Amygdala (tissue), 56 donors: Measurements from ENCODE around the gene FBXL19.

ENCODE experiments used
- DNase-seq, 56 donors: peaks; one replicate each; lab custom pipeline; 2025; lab: John Stamatoyannopoulos, UW

Gene FBXL19

GRCh38 chr16:30958175-30959079 lies 35.1 kb downstream of the FBXL19 start:
- DNase-seq = peak in 21 of 56 donors; percentile 25 to 77 (median 51)

DNA sequence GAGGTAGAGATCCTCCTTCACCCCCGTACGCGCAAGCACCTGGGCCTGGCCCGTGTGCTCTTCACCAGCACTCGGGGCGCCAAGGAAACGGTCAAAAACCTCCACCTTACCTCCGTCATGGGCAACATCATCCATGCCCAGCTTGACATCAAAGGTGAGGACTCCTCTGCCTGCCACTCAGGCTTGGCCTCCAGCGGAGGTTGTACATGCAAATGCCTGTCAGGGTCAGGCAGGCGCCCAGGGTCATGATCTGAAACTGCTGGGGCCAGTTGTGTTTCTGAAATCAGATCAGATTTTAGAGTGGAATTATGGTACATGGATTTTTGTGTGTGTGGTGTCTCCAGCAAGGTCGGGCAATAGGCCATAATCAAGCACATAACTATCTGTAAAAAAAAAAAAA lies 38.0 kb downstream of the FBXL19 start:
- no peak for DNase-seq

DNA sequence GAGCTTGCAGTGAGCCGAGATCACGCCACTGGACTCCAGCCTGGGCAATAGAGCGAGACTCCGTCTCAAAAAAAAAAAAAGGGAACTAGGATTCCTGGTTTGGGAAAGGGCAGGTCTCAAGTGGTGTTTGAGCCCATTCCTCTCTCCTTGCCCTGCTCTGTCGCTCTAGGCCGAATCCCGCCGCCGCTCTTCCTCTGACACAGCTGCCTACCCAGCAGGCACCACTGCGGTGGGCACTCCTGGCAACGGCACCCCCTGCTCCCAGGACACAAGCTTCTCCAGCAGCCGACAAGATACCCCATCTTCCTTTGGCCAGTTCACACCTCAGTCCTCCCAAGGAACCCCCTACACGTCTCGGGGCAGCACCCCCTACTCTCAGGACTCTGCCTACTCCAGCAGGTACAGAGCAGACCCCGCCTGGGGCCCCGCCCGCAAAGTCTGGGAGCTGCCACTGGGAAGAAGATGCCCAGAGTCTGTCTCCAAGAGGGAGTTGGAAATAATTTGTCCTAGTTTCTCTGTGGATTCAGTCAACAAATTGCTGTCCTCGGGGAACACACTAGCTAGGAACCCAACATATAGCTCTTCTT lies 40.6 kb downstream of the FBXL19 start:
- DNase-seq = no peak

DNA sequence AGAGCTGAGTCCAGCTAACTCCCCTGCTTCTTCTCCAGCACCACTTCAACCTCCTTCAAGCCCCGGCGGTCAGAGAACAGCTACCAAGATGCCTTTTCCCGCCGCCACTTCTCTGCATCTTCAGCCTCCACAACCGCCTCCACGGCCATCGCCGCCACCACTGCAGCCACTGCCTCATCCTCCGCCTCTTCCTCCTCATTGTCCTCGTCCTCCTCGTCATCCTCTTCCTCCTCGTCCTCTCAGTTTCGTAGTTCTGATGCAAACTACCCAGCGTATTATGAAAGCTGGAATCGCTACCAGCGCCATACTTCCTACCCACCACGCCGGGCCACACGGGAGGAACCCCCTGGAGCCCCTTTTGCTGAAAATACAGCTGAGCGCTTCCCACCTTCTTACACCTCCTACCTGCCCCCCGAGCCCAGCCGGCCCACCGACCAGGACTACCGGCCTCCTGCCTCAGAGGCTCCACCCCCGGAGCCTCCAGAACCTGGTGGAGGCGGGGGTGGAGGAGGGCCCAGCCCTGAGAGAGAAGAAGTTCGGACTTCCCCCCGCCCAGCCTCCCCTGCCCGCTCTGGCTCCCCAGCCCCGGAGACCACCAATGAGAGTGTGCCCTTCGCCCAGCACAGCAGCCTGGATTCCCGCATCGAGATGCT lies 41.3 kb downstream of the FBXL19 start:
- no peak for DNase-seq

DNA sequence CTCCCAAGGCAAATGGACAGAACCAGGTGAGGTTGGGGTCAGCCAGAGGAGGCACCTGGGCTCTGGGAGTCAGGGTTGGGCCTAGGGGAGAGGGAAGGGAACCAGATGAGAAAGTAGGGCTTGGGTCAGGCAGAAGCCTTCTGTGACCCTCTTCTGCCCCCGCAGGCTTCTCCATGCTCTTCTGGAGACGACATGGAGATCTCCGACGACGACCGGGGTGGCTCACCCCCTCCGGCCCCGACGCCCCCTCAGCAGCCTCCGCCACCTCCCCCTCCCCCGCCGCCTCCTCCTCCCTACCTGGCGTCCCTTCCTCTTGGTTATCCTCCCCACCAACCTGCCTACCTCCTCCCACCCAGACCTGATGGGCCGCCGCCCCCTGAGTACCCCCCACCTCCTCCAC lies 42.1 kb downstream of the FBXL19 start:
- no peak for DNase-seq

DNA sequence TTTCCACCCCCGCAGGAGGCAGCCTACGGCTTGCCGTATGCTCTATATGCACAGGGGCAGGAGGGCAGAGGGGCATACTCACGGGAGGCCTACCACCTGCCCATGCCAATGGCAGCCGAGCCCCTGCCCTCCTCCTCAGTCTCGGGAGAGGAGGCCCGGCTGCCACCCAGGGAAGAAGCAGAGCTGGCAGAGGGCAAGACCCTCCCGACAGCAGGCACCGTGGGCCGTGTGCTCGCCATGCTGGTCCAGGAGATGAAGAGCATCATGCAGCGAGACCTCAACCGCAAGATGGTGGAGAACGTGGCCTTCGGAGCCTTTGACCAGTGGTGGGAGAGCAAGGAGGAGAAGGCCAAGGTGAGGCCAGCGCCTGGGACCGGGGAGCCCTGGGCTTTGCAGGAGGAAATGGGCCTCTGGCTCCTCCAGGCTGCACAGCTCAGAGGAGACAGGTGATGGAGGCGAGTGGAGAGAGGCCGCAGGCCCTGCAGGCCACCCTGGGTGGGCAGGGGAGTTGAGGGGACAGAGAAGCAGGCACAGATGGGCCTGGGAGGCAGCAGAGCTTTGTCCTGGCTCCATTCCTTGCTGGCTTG lies 42.8 kb downstream of the FBXL19 start:
- DNase-seq = no peak

DNA sequence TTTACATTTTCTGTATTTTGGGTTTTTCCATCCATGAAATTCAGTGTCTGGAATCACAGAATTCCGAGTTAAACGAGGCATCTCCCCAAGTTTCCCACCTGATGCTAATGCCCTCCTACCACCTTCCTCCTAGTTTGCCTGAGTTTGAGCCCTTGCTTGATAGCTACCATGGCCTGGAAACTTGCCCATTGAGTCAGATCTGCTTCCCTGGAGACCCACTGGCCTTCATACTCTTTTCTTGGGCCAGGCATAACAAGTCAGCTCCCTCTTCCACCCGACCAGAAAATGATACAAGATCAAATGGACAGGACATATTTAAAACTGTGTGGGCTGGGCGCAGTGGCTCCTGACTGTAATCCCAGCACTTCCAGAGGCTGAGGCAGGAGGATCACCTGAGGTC lies 44.4 kb downstream of the FBXL19 start:
- DNase-seq = no peak

DNA sequence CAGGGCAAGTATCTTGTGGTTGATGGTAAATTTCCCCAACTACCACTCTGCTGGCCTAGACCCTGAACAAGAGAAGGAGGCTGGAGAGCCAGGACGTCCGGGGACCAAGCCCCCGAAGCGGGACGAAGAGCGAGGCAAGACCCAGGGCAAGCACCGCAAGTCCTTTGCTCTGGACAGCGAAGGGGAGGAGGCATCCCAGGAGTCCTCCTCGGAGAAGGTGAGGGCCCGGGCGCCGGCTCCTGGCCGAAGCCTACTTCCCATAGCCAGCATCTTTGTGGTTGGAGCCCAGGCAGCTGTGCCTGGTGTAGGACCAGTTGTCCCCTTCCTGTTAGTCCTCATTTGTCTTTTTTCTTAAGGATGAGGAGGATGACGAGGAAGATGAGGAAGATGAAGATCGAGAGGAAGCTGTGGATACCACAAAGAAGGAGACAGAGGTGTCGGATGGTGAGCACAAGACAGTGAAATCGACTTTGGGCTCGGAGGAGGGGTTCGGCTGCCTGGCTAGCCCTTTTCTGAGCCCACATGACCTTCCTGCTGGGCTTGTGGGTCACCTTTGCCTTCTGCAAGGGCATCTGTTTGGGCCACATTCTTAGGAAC lies 46.0 kb downstream of the FBXL19 start:
- DNase-seq = no peak

GRCh38 chr16:30971298-30971697 lies 47.9 kb downstream of the FBXL19 start:
- no peak for DNase-seq

GRCh38 chr16:30972872-30973271 lies 49.5 kb downstream of the FBXL19 start:
- DNase-seq = no peak

- DNase-seq = no peak
Measured at GRCh38 chr16:30974348-30974747, 51.0 kb downstream of the FBXL19 start.

DNA sequence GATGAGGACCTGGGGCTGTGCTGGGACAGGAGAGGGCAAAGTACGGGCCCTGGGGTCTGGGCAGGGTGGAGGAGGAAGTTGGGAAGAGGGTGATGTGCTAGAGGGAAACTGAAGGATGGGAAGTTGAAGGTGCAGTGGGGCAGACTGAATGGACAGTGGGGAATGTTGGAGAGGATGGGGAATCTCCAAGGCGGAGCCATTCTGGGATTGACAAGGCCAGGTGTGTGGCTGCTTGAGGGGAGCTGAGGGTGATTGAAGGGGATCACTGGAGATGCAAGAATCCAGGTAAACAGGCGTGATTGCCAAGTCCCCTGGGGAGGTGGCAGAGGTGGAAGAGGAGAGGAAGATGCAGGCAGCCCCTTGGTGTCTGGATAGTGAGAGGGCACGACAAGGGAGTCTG lies 53.1 kb downstream of the FBXL19 start:
- DNase-seq = no peak

DNA sequence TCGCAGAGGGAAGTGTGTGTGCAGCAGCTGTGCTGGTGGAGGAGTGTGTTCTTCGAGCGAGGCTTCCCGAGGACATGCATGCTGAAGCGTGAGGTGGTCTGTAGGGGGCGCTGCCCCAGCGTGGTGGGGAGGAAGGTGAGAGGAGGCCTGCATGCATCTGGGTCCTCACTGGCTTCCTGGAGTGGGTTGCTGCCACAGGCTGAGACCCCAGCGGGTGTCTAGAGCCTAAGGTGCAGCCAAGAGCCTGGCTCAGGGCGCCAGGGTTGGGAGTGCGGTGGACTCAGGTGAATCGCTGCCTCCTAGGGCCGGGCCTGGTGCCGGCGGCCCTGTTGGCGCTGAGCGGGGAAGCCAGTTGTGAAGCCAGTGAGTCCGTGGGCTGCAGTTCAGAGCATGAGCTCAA lies 54.1 kb downstream of the FBXL19 start:
- no peak for DNase-seq

GRCh38 chr16:30979170-30980022 lies 56.0 kb downstream of the FBXL19 start:
- DNase-seq = no peak

GRCh38 chr16:30980023-30980371 lies 56.6 kb downstream of the FBXL19 start:
- no peak for DNase-seq

GRCh38 chr16:30980434-30980833 lies 57.1 kb downstream of the FBXL19 start:
- DNase-seq = no peak

- no peak for DNase-seq
Measured at GRCh38 chr16:30980959-30981358, 57.6 kb downstream of the FBXL19 start.

- no peak for DNase-seq
Measured at GRCh38 chr16:30982548-30983288, 59.3 kb downstream of the FBXL19 start.

GRCh38 chr16:30983289-30983889 lies 60.0 kb downstream of the FBXL19 start:
- no peak for DNase-seq
